Activated CD4-positive, alpha-beta T cell treated with anti-CD3 and anti-CD28 coated beads for 4 hours (primary cell): ENCODE results near the gene MAP2.

Source experiments
- DNase-seq, 2 donors: peaks; one replicate each; pipeline ENCODE4 v3.0.0-alpha.2; 2020

MAP2 gene

DNA sequence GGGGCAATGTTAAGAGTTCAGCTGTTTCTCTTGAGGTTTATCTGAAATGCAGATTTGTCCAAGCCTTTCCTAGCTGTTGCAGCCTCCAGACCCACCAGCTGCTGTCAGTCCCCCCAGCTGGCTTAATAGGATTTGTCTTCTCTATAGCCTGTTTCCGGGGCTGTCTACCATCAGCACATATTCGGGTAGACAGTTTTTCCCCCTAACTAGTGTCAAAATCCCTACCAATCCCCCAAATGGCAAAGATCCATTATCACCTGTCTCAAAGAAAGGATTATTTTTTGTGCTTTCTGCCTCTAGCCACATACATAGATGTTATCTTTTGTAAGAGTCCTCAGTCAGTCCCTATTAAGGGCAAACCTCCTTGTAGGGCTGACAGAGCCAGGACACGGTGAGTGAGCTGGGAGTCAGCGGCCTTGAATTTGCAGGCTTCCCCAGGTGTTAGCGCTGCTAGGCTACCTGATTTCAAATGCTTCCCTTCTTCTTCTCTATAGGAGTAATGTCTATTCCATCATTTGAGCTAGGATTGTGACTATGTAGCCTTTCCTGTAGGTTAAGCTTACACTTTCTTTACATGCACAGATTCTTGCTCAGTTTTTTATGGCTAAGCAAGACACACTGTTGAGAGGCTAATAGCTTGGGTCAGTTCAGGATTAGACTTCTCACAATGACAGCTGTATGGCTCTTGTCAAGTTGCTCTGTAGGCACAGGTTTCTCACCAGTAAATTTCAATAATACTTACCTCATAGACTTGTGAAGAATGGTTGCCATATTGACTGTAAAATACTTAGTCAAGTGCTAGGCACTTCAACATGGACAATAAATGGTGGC is 176.7 kb downstream of the MAP2 start:
- DNase-seq: no peak

DNA sequence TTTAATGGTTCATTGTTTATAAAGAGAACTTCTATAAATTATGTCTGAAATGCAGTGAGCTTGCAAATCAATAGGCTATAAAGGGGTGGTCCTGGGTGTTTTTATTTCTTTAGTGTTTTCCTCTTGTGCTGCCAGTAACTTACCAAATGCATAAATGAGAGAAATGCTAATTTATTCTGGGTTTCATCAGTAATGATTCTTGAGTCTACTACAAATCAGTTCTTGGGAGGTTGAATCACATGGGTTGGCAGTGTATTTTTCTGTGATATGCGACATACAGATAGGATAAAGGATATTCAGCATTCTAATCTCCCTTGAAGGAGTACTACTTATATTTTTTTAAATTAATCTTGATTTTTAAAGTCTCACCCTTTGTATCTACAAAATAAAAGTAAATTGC is 177.7 kb downstream of the MAP2 start:
- no peak for DNase-seq

DNA sequence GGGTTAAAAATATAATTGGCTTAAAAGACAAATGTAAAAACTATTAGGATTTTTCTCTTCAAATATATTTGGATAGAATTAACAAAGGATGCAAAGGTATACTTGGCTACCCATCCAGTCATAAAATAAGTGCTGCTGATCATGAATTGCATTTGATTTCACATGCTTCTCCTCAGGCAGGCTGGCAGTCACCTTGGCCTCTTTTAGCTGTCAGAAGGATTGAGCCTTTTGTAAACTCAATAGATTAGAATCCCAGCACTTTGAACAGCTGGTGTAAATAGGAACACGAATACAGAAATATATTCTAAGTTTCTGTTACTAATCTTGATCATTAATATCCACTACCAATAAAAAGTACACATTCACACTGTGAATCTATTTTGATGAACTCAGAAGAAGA is 178.4 kb downstream of the MAP2 start:
- no peak for DNase-seq

DNA sequence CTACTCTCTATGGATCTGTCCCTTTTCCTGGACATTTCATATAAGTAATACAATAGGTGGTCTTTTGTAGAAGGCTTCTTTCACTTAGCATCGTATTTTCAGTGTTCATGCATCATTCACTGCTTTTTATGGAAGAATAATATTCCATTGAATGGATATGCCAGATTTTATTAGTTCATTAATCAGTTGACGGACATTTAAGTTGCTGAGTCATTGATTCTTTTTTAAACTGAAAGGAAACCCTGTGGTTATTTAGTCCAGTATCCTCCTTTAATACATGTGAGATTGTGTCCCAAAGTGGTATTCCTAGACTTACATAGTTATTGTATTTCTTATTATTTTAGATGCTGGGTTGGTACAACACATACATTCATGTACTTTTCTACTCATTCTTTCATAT is 185.7 kb downstream of the MAP2 start:
- DNase-seq: no peak

DNA sequence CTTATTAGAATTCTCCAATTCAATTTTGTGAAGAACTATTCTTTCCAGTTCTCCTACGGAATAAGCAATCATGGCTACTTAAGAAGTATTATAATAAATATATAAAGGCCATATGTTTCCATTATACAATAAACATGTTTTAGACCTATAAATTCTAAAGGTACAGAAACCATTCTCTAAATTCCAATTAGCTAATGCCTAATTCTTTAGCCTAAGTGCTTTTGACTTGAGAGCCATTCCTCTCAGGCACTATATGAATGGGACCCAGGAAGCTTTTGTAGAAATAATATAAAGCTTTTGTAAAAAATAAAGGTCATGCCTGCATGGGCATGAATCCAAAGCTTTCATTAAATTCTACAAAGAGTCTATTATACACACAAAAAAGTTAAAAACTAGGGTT is 186.8 kb downstream of the MAP2 start:
- DNase-seq: no peak

DNA sequence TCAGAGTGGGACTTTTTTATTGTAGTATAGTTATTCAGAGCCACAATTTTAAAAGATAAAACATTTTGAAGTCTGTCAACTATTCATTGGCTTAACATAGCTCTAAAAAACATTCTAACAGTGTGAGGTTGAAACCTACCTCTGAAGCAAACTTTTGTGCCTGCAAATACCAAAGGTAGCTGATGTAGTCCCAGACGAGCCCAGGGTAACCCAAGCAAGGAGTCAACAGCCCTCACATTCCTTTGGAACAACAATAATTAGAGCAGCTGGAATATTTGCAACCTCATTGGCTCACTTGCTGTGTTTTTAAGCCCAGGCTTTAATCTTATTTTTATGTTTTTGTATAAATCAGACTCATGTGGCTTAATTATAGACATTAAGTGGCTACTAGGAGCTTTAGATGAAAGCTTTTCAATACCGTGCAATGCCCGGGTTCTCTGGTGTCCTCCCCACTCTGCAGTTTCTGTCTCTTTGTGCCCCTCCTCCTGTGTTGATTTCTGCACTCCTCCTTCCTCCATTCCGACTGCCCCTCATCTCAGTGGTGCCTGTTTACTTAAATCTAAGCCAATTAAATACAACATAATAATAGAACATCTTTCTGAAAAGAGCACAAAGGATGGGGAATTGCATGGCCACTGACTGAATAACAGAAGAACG is 189.9 kb downstream of the MAP2 start:
- DNase-seq: no peak

DNA sequence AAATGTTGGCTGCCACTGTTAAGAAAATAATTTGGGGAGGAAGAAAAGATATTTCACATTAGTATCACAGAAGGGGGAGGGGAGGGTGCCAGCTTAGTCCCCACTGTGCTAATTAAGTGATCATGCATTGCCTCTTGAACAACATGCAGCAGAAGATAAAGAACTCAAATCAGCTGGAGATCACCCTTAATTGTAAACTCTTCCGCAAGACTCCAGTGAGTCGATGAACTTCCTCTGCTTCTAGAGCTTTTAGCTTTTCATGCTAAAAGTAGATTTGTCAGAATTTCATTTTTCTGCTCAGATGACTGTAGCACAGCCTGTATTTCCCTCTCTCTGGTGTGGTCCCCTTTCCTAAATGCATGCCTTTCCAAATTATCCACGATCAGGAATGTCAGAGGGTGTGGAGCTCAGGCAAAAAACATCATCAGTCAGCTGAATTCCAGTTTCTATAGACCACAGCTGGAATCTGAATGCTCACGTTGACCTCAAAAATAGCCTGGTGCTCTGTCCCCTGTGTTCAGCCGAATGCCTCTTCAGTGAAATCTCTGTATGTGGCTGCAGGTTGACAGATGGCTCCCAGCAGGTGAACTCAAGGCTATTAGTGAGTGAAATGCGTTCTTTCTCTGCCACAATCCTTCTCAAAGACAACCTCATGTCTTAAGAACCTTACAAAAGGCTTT is 191.0 kb downstream of the MAP2 start:
- no peak for DNase-seq

DNA sequence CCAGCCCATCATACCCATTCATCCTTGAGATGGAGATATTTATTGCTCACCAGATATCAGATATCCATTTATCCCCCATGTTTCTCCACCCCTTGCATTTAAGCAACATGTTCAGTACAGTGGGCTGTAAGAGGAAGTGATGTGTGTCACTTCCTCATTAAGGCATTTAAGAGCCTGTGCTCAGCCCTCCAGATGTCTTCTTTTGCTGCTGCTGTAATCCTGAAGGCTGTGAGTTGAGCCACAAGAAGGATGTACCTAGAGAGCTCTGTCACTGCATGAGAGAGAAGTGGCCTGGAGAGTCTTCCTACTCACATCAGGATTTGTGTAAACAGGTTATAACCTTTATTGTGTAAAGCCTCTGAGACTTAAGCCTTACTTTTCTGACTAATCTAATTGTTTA is 195.9 kb downstream of the MAP2 start:
- DNase-seq: no peak

DNA sequence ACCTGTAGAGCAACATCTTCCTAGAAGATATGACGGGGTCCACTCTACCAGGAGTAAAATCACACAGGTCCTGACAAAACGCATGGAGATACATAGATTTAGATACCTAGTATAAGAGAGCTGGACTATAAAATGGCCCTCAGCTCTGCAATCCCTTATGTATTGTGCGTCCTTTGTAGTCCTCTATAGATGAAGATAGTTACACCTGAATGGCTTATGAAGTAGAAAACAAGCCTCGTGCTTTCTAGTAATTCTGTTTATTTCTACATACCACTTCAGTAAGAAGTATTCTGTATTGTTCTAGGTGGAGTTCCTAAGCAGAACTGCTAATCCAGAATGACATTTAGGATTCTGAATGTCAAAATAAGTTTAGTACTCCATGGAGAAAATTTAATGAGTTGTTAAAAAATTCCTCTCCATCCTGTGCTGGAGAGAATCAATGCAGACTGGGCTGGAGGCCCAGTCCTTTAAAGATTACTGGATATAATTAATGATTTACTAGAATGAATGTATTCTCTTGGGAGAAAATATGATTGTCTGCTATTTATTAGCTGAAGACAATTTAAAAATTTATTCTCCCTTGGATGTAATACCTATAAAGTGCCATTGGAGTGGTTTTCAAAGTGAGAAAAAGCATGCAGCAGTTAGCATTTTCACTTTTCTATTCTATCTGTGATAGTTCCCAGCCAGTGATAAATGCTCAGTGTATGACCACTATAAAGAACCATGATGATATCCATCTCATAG is 200.5 kb downstream of the MAP2 start:
- DNase-seq: no peak

DNA sequence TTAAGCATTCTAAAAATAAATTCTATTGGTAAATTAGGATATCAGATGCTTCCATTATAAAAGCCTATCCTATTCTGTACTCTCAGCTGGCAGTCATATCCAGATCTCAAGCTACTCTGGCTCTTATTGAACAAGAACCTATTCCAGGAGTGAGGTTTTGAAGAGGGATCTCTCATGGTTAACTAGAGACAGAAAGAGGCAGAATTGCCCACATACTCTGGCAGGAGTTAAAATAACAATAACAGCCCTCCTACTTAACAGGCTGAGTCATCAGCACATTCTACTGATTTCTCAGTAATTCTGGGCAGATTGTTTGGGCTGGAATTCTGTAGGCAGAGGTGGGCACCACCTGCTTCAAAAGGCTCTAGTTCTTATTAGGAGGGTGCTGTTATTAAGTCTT is 205.8 kb downstream of the MAP2 start:
- no peak for DNase-seq

DNA sequence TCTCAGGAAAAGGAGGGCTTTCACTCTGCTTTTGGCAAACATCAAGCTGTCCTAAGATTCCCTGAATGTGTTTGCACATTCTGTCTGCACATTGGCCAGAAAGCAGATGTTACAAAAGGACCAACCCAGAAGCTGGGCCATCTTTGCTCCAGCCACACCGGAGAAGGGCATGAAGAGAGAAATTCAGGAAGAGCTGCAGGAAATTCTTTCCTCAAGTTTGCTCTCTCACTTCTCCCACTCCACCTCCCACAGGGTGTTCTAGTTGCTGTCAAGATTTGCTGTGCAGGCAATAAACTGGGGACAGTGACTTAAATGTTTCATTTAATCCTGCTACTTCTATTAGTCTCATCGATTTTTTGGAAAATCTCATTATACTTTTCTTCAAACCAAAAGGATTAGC is 210.1 kb downstream of the MAP2 start:
- DNase-seq: no peak

DNA sequence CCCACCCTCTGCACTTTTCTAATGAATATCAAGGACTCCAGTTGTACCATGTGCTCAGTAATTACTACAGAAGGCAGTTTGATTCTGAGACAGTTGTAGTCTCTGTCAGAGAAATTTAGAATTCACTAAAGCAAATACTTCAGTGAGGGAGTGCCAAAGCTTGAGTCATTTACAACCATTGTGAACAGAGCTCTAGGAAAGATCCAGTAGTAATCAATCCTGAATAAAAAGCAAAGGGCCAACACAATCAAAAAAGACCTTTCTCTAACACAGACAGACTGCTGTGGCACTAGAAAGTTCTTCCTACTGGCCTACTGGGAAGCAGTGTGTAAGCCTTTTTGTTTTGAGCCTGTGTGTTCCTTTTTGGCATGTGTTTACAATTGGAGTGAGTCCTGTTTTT is 212.2 kb downstream of the MAP2 start:
- no peak for DNase-seq

DNA sequence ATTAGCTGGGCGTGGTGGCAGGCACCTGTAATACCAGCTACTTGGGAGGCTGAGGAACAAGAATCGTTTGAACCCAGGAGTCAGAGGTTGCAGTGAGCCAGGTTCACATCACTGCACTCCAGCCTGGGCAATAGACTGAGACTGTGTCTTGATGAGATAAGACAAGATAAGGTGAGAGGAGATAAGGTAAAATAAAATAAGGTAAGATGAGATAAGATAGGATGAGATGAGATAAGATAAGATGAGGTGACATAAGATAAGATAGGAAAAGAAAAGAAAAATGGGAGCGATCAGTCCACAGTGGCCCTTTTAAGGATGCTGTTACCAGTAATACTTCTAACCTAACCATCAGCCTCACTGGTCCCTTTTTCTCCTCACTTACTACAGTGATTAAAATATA is 213.4 kb downstream of the MAP2 start:
- no peak for DNase-seq

DNA sequence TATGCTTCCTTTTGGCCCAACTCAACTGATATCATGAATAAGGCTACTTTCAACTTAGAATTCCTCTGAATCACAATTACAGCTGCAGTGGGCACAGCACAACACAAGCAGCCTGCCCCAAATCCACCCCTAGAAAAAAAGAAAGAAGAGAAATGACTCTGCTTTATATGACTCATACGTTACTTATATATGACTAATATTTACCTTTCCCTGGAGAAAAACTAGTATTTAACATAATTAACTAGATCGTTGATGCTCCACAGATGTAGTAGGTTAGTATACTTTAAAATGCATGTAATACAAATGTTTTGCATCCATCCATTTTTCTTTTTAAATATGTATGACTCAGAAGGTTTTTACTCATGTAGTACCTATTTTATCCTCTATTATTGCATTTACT is 214.5 kb downstream of the MAP2 start:
- no peak for DNase-seq

DNA sequence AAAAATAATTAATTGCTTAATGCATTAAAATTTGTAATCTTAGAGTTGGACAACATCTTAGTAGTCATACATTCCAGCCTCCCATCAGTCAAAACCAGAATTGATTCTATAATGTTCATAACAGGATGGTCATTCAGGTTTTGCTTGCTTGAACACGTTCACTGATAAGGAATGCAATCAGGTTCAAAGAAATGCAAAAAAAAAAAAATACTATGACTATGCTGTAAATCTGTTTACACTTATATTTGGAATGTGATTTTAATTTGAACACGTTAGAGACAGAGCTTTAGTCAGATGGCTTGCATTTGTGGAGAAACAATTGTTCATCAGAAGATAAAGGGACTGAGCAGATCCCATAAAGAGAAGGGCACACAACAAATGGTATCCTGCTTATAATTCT is 216.5 kb downstream of the MAP2 start:
- DNase-seq: no peak

DNA sequence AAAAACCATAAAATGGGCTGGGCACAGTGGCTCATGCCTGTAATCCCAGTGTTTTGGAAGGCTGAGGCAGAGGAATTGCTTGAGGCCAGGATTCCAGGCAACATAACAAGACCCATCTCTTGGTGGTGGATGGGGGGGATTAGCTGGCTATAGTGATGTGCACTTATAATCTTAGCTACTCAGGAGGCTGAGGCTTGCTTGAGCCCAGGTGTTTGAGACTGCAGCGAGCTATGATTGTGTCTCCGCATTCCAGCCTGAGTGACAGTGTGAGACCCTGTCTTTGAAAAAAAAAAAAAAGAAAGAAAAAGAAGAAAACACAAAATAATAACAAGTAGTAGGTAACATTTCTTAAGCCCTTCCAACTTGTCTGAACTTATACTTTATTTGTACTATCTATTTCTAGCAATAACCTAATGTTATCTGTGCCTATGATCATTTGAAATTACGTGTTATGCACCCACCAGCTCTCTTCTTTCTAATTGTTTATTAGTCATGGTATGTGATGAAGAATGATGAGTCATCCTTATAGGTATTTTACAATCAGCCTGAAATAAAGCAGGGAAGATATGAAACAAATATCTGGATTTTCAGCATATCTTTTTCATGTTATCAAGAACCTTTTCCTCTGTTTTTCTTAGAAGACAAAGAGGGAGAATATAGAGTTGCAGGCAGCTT is 218.4 kb downstream of the MAP2 start:
- no peak for DNase-seq

DNA sequence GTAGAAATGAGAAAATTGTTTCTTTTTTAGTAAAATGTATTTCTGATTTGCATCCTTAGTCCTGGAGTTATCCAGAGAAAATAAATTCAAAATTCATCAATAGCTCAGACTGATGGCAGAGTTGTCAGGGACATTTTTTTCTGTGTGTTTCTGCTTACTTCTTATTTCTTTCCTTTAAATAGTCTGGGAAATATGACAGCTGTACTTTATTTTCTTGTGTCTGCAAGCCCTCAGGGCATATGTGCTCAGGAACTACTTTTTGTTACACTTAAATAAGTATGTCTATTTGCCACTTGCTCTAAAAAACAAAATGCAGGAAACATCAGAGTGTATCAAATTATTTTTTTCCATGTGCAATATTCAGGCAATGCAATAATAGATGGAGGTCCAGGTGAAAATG is 221.0 kb downstream of the MAP2 start:
- DNase-seq: no peak

DNA sequence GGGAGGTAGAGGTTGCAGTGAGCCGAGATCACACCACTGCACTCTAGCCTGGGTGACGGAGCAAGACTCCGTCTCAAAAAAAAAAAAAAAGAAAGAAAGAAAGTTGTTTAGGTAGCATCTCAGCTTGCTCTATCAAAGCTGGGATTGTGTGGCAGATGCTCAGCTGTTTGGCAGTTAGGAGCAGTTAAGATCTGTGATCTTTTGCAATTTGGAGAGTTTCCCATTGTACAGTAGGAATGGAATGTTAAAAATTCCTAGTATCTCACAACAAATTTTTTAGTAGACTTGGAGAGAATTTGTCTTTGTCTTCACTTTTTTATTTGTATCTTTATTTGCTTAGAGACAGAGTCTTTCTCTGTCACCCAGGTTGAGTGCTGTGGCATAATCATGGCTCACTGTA is 224.9 kb downstream of the MAP2 start:
- DNase-seq: no peak

DNA sequence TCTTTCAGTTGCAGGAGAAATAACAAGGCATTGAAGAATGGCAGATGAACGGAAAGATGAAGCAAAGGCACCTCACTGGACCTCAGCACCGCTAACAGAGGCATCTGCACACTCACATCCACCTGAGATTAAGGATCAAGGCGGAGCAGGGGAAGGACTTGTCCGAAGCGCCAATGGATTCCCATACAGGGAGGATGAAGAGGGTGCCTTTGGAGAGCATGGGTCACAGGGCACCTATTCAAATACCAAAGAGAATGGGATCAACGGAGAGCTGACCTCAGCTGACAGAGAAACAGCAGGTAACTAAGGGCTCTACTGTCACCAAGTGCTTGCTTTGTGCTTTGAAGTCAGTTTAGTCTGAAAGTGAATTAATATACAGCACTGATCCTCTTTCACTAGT is 229.3 kb downstream of the MAP2 start:
- DNase-seq: no peak

DNA sequence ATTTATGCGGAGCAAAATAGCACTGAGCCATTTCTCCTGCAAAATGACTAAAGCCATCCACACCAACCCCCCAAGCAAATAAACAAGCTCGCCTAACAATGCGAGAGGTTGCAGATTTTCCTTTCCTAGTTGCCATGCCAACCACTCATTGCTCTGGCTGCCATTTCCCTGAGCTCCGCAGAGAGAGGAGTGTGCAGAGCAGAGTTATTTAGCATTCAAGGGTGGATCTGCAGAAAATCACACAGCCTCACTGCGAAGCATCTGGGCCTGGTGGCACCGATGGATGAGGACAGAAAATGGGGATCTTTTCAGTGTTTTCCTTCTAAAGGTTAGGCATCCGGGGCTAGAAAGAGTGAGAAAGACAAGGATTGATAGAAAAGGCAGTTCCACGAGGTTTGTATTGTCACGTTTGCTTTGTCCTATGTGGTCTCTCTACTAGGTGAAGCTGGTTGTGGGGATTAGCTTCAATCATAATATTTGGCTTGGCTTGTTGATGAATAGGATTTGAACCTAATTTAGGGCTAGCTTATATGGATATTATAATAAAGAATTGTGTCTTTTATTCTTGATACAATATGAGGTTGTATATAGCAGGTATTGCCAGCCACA is 237.5 kb downstream of the MAP2 start:
- no peak for DNase-seq

DNA sequence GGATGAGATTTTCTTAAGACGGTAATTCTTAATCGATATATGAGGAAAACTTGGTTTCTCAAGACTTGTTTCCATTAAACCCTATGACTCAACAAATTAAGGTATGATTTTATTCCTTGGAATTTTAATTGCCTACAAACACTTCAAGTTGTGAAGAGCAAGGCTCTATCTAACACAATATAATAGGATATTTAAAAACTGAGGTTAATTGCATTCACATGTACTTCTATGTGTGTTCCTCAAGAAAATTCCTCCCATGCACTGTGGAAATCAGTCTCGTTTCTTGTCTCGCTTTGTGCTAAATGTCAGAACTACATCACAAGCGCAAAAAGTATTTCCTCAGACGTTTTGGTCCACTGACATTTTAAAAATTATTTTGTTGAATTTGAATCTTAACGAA is 238.2 kb downstream of the MAP2 start:
- DNase-seq: no peak

DNA sequence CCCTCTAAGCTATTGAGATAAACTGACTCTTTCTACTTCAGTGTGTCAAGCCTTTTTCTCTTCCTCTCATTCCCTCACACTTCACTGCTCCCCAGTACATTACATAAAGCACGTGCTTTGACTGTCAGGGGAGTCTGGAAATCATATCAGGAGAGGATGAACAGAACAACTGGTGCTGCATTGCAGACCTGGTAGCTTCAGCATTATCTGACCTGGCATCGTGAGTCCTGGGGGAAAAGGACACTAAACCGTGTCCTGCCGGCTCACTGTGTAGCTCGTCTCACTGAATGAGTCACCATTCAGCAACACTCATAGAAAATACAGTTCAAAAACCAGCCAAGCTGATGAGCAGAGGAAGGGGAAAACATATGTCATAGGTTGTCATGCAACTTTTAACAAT is 239.3 kb downstream of the MAP2 start:
- DNase-seq: no peak

DNA sequence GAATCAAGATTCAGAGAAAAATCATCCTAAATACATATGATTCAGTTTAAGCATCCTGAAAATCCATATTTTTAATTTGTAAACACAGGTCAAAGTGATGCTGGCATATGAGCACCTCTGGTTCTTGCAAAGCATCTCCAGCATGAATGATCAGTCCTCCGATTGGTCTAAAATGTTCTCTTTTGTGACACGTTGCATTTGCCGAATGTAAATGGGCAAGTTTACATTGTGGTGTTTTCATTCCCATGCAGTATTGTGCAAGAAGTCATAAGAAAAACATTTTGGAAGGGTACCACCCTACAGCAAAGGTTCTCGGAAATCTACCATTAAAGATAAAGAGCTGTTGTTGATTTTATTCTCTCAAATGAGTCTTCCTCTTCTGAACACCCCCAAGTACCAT is 239.8 kb downstream of the MAP2 start:
- DNase-seq: no peak
